GM19452 (cell line): ENCODE results near the gene ZYG11B.
"Not testable (repeated sequence)": the region's sequence is repeated elsewhere in the genome, so short reads cannot be mapped to it uniquely, and the experiment has no call there.

Experiments
- ATAC-seq: cut with Tn5 transposase; IDR thresholded peaks from one replicate; pipeline ENCODE4 v1.9.1; 2021; ENCODE audit not compliant: unreplicated experiment

ZYG11B gene

GRCh38 chr1:52751589-52752483 is 25.6 kb downstream of the ZYG11B start:
- no peak for ATAC-seq

- no peak for ATAC-seq
These were observed 26.2 kb downstream of the ZYG11B start for GRCh38 chr1:52752484-52752826.

- no peak for ATAC-seq
These were observed 26.9 kb downstream of the ZYG11B start for GRCh38 chr1:52753169-52753568.

GRCh38 chr1:52756020-52756419 is 29.8 kb downstream of the ZYG11B start:
- ATAC-seq = no peak

- ATAC-seq = no peak
These were observed 33.7 kb downstream of the ZYG11B start for GRCh38 chr1:52759908-52760307.

GRCh38 chr1:52767596-52768280 is 41.5 kb downstream of the ZYG11B start:
- ATAC-seq = no peak

GRCh38 chr1:52769346-52770033 is 43.2 kb downstream of the ZYG11B start:
- no peak for ATAC-seq

- no peak for ATAC-seq
These were observed 45.1 kb downstream of the ZYG11B start for GRCh38 chr1:52771384-52771783.

GRCh38 chr1:52786148-52786547 is 59.9 kb downstream of the ZYG11B start:
- ATAC-seq = no peak

- ATAC-seq = not testable (repeated sequence)
These were observed 64.2 kb downstream of the ZYG11B start for GRCh38 chr1:52790429-52790828.

GRCh38 chr1:52792036-52792435 is 65.8 kb downstream of the ZYG11B start:
- ATAC-seq = no peak

GRCh38 chr1:52793717-52794116 is 67.5 kb downstream of the ZYG11B start:
- ATAC-seq = not testable (repeated sequence)

- ATAC-seq = no peak
These were observed 69.2 kb downstream of the ZYG11B start for GRCh38 chr1:52795464-52795863.

GRCh38 chr1:52798331-52798730 is 72.1 kb downstream of the ZYG11B start:
- no peak for ATAC-seq

GRCh38 chr1:52801011-52801410 is 74.8 kb downstream of the ZYG11B start:
- no peak for ATAC-seq

- ATAC-seq = not testable (repeated sequence)
These were observed 77.8 kb downstream of the ZYG11B start for GRCh38 chr1:52804083-52804482.

- ATAC-seq = no peak
These were observed 88.2 kb downstream of the ZYG11B start for GRCh38 chr1:52814465-52814864.

- ATAC-seq = not testable (repeated sequence)
These were observed 94.6 kb downstream of the ZYG11B start for GRCh38 chr1:52820830-52821229.

- no peak for ATAC-seq
These were observed 99.6 kb downstream of the ZYG11B start for GRCh38 chr1:52825868-52826267.

- ATAC-seq = no peak
These were observed 108.5 kb downstream of the ZYG11B start for GRCh38 chr1:52834798-52835197.

- ATAC-seq = no peak
These were observed 109.8 kb downstream of the ZYG11B start for GRCh38 chr1:52836035-52836434.

- not testable (repeated sequence) for ATAC-seq
These were observed 112.9 kb downstream of the ZYG11B start for GRCh38 chr1:52839175-52839574.
